OCI-LY7 (cell line): ENCODE measurements around the gene EGFLAM. TPM values are rescaled to one million over a fixed set of nuclear protein-coding genes. Genes with fewer than 3 reads are reported as not detected.

ENCODE experiments used
- BruUV-seq: library from RNA; stranded (reverse); fragments of 400-500 nt; replicated peaks from 2 replicates; lab custom pipeline; 2021; lab: Mats Ljungman, UMichigan
- CTCF ChIA-PET: fragments of 300-600 bp; sonication (Branson Sonifier 250); formaldehyde crosslinking; loops from one replicate; lab custom pipeline; 2022; ENCODE audit warnings: antibody characterized with exemption; ENCODE audit not compliant: unreplicated experiment; lab: Charles Lee
- POLR2A ChIA-PET: fragments of 300-600 bp; sonication (Branson Sonifier 250); formaldehyde crosslinking; loops from one replicate; lab custom pipeline; 2022; ENCODE audit warnings: antibody characterized with exemption; lab: Charles Lee
- DNase-seq: peaks from one replicate; pipeline ENCODE4 v3.0.0-alpha.2; 2015; ENCODE audit warnings: low spot score
- H2AFZ ChIP-seq: fragments of 200-600 bp; sonication (generic), shearing (Covaris generic); 2 replicates; pipeline ENCODE4 v1.6.1; 2014; ENCODE audit warnings: mild to moderate bottlenecking, antibody characterized with exemption, low read length, moderate library complexity
- H3K27ac ChIP-seq: fragments of 200-600 bp; sonication (generic); 2 replicates; pipeline ENCODE4 v1.5.1; 2014; ENCODE audit warnings: mixed run types, low read depth, mild to moderate bottlenecking, moderate library complexity, low read length, inconsistent platforms; ENCODE audit not compliant: poor library complexity, severe bottlenecking
- H3K36me3 ChIP-seq: fragments of 200-600 bp; sonication (generic); 2 replicates; pipeline ENCODE4 v1.6.1; 2014; ENCODE audit warnings: mild to moderate bottlenecking, antibody characterized with exemption, low read length, moderate library complexity, mixed read lengths; ENCODE audit not compliant: insufficient read depth
- H3K4me1 ChIP-seq: fragments of 200-600 bp; sonication (generic); 2 replicates; pipeline ENCODE4 v1.5.1; 2014; ENCODE audit warnings: mild to moderate bottlenecking, low read length; ENCODE audit not compliant: insufficient read depth, poor library complexity, severe bottlenecking
- H3K4me2 ChIP-seq: fragments of 200-600 bp; sonication (generic); 2 replicates; pipeline ENCODE4 v1.6.1; 2014; ENCODE audit warnings: mild to moderate bottlenecking, low read length
- H3K4me3 ChIP-seq: fragments of 200-600 bp; sonication (generic); 2 replicates; pipeline ENCODE4 v1.5.1; 2014; ENCODE audit warnings: mild to moderate bottlenecking, low read depth, low read length; ENCODE audit not compliant: poor library complexity, severe bottlenecking
- H3K79me2 ChIP-seq: fragments of 200-600 bp; sonication (generic); 2 replicates; pipeline ENCODE4 v1.6.1; 2016; ENCODE audit warnings: low read depth, mild to moderate bottlenecking, low read length, moderate library complexity, mixed read lengths; ENCODE audit not compliant: insufficient read depth
- H3K9me2 ChIP-seq: fragments of 200-600 bp; sonication (generic); 2 replicates; pipeline ENCODE4 v1.6.1; 2016; ENCODE audit warnings: mild to moderate bottlenecking, low read length, mixed read lengths; ENCODE audit not compliant: insufficient read depth
- H3K9me3 ChIP-seq: fragments of 200-600 bp; sonication (generic); 2 replicates; pipeline ENCODE4 v1.6.1; 2014; ENCODE audit warnings: mild to moderate bottlenecking, mixed run types, low read length, mixed read lengths
- H4K20me1 ChIP-seq: fragments of 200-600 bp; sonication (generic); 2 replicates; pipeline ENCODE4 v1.6.1; 2014; ENCODE audit warnings: mild to moderate bottlenecking, antibody characterized with exemption, low read length, moderate library complexity, mixed read lengths; ENCODE audit not compliant: insufficient read depth
- EZH2phosphoT487 ChIP-seq: fragments of 200-600 bp; sonication (generic); IDR thresholded peaks from 2 replicates; pipeline ENCODE4 v1.6.1; 2018; ENCODE audit warnings: low read depth, borderline replicate concordance, mild to moderate bottlenecking, mixed run types, antibody characterized with exemption, low read length, moderate library complexity, mixed read lengths
- intact Hi-C: fragments of 100-400 bp; cut with micrococcal nuclease; formaldehyde crosslinking; loops from one replicate; pipeline ENCODE4 v1.10.0; 2022; ENCODE audit not compliant: unreplicated experiment
- total RNA-seq, 2 experiments: library from RNA; depleted of rRNA in 1 of 2; stranded (reverse); fragments of >200 nt in 1 of 2; shearing (Covaris generic) in 1 of 2; gene quantifications; 2 replicates each; pipeline ENCODE4 v1.2.3, GENCODE V29; 2014 to 2022
- TF ChIP-seq, protein P1 (sequence below): fragments of 200-600 bp; sonication (generic); conservative IDR thresholded peaks from 2 replicates; pipeline ENCODE4 v1.5.1; 2014; ENCODE audit warnings: mild to moderate bottlenecking, antibody characterized with exemption, low read length, moderate library complexity, mixed read lengths

Gene EGFLAM
- total RNA-seq, 2 experiments from 2014 or later = not detected

DNA sequence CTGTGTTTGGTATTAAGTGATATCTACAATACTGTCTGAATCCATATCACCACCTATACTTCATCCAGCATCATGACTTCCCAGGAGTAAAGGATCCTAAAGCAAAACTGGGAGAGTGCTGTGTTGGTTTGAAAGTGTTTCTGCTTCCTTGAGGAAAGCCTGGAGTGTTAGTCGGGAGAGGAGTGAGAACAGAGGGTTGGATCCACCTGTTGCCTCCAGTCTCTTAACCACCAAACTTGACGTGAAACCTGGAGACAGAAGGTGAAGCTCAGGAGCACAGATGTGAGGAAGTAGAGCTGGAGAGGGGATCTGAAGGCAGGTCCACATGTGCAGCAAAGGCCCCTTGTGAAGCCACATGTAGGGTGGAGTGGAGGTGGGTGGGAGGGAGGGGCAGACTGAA, 88.2 kb downstream of the EGFLAM start:
- ChIA-PET POLR2A (no interaction called here), CTCF (no interaction called here)
- Histone ChIP-seq H3K27ac (no peak overlapping the region), H4K20me1 (no peaks in the 10 kb centered on the region), H3K36me3 (no peaks in the 10 kb centered on the region), H3K4me2 (no peak overlapping the region), H3K4me1 (no peaks in the 10 kb centered on the region), H2AFZ (no peak overlapping the region), H3K9me2 (no peaks in the 10 kb centered on the region), H3K9me3 (no peaks in the 10 kb centered on the region), H3K79me2 (no peaks in the 10 kb centered on the region), H3K4me3 (no peak overlapping the region)
- TF ChIP-seq, protein P1, sequence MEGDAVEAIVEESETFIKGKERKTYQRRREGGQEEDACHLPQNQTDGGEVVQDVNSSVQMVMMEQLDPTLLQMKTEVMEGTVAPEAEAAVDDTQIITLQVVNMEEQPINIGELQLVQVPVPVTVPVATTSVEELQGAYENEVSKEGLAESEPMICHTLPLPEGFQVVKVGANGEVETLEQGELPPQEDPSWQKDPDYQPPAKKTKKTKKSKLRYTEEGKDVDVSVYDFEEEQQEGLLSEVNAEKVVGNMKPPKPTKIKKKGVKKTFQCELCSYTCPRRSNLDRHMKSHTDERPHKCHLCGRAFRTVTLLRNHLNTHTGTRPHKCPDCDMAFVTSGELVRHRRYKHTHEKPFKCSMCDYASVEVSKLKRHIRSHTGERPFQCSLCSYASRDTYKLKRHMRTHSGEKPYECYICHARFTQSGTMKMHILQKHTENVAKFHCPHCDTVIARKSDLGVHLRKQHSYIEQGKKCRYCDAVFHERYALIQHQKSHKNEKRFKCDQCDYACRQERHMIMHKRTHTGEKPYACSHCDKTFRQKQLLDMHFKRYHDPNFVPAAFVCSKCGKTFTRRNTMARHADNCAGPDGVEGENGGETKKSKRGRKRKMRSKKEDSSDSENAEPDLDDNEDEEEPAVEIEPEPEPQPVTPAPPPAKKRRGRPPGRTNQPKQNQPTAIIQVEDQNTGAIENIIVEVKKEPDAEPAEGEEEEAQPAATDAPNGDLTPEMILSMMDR = no peak
- no peak for TF ChIP-seq EZH2phosphoT487
- no peak for DNase-seq
- BruUV-seq = no TSS peak
- intact Hi-C loops = no loop called here

DNA sequence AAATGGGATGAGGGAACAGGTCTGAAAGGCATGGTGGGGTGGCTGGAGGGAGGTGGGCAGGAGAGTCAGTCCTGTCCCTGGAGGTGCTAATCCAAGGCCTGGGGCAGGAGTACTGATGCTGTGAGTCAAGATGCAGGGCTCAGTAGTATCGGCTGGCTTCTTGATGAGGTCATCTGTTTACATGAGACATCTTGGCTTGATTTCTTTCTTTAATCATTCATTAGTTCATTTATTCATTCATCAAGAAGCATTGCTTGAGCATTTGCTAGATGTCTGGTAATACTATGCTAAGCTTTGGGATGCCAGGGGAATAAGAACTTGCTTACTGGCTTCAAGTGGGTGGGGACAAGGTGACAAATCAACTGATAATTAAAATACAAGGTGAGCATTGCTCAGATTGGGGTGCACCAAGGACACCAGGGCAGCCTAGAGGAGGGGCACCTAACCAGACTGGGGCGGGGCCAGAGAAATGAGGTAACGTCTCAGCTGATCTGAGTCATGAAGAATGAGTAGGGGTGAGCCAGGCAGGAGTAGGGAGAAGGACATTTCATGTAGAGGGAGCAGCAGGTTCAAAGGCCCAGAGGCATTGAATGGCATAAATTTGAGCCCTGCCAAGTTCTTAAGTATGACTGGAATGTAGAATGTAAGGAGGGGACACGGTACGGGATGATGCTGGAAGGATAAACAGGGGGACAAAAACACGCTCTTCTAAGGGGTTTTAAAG, 88.8 kb downstream of the EGFLAM start:
- H3K27ac ChIP-seq = no peak overlapping the region
- no peaks in the 10 kb centered on the region for H3K79me2 ChIP-seq
- no peaks in the 10 kb centered on the region for H4K20me1 ChIP-seq
- BruUV-seq = no TSS peak
- CTCF ChIA-PET = no interaction called here
- TF ChIP-seq EZH2phosphoT487 = no peak
- TF ChIP-seq, protein P1 = no peak
- no peak overlapping the region for H2AFZ ChIP-seq
- H3K4me1 ChIP-seq = no peaks in the 10 kb centered on the region
- H3K36me3 ChIP-seq = no peaks in the 10 kb centered on the region
- intact Hi-C loops = no loop called here
- no peaks in the 10 kb centered on the region for H3K9me3 ChIP-seq
- DNase-seq = no peak
- no peaks in the 10 kb centered on the region for H3K9me2 ChIP-seq
- H3K4me3 ChIP-seq = no peak overlapping the region
- POLR2A ChIA-PET = no interaction called here
- no peak overlapping the region for H3K4me2 ChIP-seq

DNA sequence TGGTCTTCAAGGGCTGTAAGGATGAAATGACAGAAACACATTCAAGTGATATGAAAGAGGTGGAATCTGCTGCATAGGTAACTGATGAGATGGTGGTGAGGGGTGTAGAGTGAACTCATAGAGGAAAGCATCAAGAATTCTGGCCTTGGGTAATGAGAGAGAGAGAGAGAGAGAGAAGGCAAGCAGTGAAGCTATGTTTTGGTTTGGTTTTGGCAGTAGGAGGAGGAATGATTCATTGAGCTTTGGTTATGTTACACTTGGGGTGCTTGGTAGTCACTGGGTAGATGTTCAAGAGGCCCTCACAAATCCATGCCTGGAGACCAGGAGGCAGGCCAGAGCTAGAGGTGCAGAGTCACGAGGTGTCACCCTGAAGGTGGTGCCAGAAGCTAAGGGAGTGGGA, 89.5 kb downstream of the EGFLAM start:
- ChIA-PET POLR2A (no interaction called here), CTCF (no interaction called here)
- BruUV-seq = no TSS peak
- Histone ChIP-seq H3K9me2 (no peaks in the 10 kb centered on the region), H4K20me1 (no peaks in the 10 kb centered on the region), H2AFZ (no peak overlapping the region), H3K9me3 (no peaks in the 10 kb centered on the region), H3K79me2 (no peaks in the 10 kb centered on the region), H3K4me1 (no peaks in the 10 kb centered on the region), H3K36me3 (no peaks in the 10 kb centered on the region), H3K27ac (no peak overlapping the region), H3K4me2 (no peak overlapping the region), H3K4me3 (no peak overlapping the region)
- no peak for TF ChIP-seq EZH2phosphoT487
- TF ChIP-seq, protein P1 = no peak
- intact Hi-C loops = no loop called here
- no peak for DNase-seq
